OCI-M1 (cell line): Measurements from ENCODE around the gene OSM.
"Not testable (repeated sequence)": the region's sequence is repeated elsewhere in the genome, so short reads cannot be mapped to it uniquely, and the experiment has no call there.

ENCODE experiments used
- DNase-seq: peaks from one replicate; lab custom pipeline; 2025; lab: John Stamatoyannopoulos, UW

The OSM gene

GRCh38 chr22:30244066-30244465 is 22.6 kb downstream of the OSM start:
- no peak for DNase-seq

DNA sequence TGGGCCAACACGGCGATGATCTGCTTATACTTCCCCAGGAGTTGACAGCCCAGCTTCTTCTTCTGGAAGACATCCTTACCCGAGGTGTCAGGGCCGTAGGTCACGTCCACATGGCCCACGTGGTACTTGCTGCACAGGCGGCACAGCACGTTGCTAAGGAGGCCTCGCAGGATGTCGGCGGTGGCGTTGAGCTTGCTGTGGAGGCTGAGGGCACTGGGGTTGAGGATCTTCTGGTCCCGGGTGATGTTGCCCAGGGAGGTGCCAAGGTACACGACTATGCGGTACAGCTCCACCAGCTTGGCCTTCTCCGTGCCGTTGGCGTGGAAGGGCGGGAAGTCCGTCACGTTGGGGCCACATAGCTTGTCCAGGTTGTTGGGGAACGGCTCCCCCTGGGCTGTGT is 23.0 kb downstream of the OSM start:
- no peak for DNase-seq

DNA sequence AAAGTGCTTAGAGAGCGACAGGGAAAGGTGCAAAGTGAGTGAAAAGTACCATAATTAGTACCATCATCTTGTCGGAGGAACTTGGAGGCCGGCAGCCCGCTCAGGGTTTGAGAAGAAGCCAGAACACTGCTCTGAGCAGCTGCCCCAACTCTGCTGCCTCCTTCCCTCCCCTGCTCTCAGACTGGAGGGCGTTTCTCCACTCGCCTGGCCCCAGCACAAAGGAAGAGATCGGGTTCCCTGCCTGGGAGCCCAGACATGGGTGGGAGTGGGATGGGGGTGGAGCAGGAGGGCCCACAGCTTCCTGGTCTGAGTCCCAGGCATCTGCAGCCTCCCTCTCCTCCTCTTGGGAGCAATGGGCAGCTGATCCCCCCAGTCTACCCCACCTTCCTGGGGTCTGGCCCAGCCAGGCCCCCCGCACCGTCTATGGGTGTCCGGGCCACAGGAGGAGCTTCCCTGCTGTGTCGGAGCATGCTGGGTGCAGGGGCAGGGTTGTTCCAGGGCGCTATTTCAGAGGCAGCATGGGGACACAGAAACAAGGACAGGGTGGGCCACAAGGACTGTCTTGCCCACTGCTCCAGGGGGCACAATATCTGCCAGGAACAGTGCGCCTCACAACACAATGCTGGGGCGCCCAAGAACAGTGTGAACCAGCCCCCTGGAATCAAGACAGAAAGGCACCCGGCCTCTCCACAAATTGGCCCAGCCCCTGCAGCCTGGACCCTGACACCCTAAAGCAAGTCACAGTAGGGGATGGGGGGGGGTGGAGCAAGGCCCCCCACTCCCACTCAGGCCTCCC is 24.9 kb downstream of the OSM start:
- no peak for DNase-seq

DNA sequence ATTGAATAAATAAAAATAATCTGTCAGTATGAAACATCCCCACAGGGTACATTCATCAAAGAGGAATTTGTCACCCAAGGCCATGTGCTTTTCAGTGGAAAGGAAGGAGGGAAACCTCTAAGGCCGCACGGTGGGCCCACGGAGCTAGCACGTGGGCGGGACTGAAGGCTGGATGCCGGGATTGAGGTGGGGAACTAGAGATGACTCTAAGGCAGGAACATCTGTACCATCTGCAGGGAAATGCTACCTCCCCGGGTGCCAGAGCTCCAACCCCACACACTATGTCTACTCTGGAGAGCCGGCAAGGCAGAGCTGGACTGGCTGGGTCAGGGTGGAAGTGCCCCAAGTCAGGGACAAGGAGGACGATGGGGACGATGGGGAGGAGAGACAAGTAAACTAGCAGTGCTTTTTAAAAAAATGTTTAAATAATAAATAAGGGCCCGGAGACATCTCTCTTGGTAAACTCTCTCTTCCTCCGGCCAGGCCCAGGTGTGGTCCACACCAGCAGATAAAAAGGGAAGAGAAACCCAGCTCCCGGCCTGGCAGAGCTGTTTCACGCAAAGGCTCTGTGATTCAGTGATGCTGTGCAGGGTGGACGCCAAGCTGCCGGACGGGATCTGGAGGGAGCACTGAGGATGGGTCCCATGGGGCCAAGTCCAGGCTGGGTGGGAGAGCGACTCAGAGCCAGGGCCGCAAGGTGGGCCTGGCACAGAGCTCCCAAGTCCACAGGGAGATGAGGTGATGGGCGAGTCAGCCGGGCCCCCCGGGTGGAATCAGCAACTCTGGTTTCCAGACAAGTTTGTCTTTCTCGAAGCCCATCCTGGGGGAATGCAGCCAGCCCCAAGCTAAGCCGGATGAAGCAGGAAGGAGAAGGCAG is 25.9 kb downstream of the OSM start:
- DNase-seq = no peak

DNA sequence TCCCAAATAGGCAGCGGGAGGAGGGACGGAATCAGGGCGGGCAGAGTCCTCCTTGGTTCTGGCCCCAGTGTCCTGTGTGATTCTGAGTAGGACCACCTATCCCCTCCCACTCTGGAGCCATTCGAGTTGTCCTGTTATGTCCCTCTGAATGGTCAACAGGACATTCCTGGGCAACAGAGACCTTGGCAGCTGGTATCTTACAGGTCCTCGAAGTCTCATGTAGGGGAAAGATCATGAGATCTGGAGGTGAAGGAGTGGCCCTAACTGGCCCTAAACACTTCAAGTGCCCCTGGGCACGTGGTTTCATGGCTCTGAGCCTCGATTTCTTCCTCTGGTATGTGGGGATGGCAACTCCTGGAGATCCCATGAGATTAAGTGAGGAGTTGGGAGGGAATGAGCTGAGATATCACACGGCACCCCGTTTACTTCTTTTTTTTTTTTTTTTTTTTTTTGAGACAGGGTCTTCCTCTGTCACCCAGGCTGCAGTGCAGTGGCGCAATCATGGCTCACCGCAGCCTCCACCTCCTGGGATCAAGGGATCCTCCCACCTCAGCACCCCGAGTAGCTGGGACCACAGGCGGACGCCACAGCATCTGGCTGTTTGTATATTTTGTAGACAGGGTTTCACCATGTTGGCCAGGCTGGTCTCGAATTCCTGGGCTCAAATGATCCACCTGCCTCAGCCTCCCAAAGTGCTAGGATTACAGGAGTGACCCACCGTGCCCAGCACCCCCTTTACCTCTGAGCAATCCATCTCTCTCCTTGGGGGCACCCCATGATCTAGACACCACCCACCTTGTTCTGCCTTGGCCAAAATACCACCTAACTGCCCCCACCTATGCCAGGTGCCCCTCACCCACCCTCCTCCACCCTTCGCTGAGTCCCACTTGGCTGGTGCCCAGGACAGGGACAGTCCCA is 26.9 kb downstream of the OSM start:
- DNase-seq = no peak

- peak; percentile 29 for DNase-seq
Observed at GRCh38 chr22:30238661-30239487, 27.8 kb downstream of the OSM start.

DNA sequence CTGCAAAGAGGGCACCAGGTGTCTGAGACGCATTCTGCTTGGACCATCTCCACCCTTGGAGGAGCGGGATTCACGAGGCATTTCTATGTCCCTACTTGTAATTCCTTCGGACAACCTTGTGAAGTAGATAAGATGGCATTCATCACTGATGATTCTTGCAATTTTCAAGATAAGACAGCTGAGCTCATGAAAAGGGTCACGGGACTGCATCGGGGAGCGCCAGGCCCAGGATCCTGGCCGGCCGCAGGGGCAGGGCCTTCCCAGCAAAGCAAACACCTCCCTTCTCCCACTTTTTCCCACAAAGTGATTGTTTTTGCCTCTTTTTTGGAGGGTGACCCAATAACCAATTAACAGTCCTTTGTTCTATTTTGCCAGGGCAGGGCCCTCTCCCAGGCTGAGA is 28.5 kb downstream of the OSM start:
- DNase-seq = no peak

- no peak for DNase-seq
Observed at GRCh38 chr22:30236875-30237274, 29.8 kb downstream of the OSM start.

DNA sequence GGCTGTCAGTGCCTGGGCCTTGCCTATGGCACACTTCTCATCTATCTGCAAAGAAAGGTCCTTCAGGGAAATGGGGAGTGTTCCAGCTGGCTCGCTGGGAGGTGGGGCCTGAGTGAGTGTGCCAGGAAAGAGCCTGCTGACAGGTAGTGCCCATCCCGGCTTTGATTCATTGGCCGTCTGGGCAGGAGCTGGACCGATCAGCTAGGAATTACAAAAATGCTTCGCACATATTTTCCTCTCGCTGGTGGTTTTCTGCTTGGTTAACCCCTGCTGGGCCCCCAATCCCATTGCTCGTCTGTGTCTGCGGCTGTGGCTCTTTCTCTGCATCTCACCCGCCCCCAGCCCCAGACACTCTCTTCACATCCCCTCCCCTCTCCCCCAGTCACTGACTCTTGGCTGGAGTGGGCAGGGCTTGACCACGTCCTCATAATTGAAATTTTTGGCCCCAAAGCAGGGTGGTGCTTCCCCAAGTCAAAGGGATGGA is 30.9 kb downstream of the OSM start:
- no peak for DNase-seq

DNA sequence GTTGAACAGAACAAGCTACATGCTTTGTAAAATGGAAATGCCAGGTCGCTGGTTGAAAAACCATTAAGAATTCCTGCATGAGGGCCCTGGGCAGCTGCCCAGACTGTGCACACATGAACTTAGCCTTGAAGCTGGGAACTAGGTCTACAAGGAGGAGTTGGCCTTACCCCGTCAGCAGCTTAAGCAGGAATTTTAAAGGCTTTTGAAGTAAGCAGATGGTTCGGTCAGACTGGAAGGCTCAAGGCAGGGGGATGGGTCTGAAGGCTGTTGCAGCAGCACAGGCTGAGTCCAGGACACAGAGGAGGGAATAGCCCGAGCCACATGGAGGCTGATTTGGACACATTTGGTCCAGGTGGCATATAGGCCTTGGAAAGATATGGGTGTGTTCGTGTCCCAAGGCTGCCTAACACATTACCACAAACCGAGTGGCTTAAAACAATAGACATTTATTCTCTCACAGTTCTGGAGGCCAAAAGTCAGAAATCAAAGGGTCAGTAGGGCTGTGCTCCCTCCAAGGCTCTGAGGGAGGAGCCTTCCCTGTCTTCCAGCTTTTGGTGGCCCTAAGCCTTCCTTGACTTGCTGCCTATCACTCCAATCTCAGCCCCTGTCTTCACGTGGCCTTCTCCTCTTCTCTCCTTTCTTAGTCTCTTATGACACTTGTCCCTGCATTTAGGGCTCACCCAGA is 31.7 kb downstream of the OSM start:
- DNase-seq = no peak

GRCh38 chr22:30234325-30234724 is 32.3 kb downstream of the OSM start:
- DNase-seq = not testable (repeated sequence)

GRCh38 chr22:30233582-30233981 is 33.1 kb downstream of the OSM start:
- DNase-seq = no peak

DNA sequence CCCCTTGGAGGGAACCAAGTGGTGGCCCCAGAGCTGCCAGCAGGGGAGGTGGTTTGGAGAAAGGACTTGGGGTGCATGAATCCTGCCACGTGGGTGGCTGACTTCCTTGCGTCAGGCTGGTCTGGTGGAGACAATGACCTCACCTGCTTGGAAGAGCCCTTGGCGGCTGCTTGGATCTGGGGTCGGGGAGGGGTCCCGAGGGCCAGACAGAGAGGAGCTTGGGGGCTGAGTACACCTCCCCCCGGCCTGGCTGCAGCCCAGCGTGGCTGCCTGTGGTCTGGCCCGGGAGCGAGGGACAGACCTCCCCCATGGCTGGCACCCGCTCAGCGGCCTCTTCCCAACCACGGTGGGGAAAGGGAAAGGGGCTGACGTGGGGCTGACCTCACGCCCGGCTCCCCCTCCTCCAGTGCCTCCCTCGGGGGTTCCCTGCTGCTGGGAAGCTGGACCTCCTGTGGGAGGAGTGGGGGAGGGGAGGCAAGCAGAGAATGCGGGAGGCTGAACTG is 33.9 kb downstream of the OSM start:
- no peak for DNase-seq

- DNase-seq = no peak
Observed at GRCh38 chr22:30230787-30231461, 35.7 kb downstream of the OSM start.

GRCh38 chr22:30230330-30230729 is 36.3 kb downstream of the OSM start:
- no peak for DNase-seq

- DNase-seq = no peak
Observed at GRCh38 chr22:30228509-30229359, 37.9 kb downstream of the OSM start.

DNA sequence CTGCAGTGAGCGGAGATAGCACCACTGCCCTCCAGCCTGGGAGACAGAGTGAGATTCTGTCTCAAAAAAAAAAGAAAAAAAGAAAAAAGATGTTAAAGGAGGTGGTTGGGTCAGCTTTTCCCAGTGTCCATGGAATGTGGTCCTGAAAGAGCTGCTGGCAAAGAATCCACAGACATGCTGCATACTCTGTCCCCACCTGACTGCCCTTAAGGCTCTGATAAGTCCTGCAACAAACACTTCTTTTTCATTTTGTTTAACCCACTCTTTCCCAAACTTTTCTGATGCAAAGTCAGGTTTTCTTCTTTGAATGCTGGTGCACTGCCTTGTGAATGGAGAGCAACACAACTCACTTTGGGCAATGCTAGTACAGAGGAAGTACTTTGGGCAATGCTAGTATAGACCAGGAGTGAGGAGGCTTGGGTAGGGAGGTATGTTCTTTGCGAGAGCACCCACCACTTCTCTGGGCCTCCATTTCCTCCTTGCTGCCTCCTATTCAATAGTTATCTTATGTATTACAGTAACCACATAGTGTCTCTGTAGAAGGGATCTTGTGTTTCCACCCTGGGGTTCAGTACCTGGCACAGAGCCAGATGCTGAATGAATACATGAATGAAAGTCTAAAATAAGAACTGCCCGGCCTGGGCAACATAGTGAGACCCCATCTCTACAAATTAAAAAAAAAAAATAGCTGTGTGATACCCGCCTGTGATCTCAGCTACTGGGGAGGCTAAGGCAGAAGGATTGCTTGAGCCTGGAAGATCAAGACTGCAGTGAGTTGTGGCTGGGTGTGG is 39.0 kb downstream of the OSM start:
- no peak for DNase-seq
